Vagina (tissue), 2 donors: ENCODE measurements around the gene PGLYRP4. TPM values are rescaled to one million over a fixed set of nuclear protein-coding genes. Genes with fewer than 3 reads are reported as not detected.
"Not testable (repeated sequence)": the region's sequence is repeated elsewhere in the genome, so short reads cannot be mapped to it uniquely, and the experiment has no call there.

ENCODE experiments used
- DNase-seq, 2 donors: peaks; one replicate each; pipeline ENCODE4 v3.0.0-alpha.2; 2017; ENCODE audit errors: extremely low spot score in 2 of 2
- H3K27ac ChIP-seq: fragments of 200-600 bp; sonication (generic); one replicate; pipeline ENCODE4 v1.5.1; 2019
- H3K27me3 ChIP-seq: fragments of 200-600 bp; sonication (generic); one replicate; pipeline ENCODE4 v1.5.1; 2019
- H3K36me3 ChIP-seq, 2 donors: fragments of 200-600 bp; sonication (generic); one replicate each; pipeline ENCODE4 v1.5.1; 2017 to 2019
- H3K4me1 ChIP-seq: fragments of 200-600 bp; sonication (generic); one replicate; pipeline ENCODE4 v1.5.1; 2019
- H3K4me3 ChIP-seq, 2 donors: fragments of 200-600 bp; sonication (generic); 1 replicate in 1 of 2; 2 replicates in 1 of 2; pipeline ENCODE4 v1.5.1; 2016 to 2019
- H3K9me3 ChIP-seq: fragments of 200-600 bp; sonication (generic); one replicate; pipeline ENCODE4 v1.5.1; 2019
- POLR2A ChIP-seq, 2 donors: fragments of 450-650 bp; IDR thresholded peaks; one replicate each; pipeline ENCODE4 v1.6.1; 2017; ENCODE audit warnings: antibody characterized with exemption in 2 of 2, mild to moderate bottlenecking in 2 of 2, moderate library complexity in 2 of 2
- POLR2AphosphoS5 ChIP-seq, 2 donors: sonication (generic); formaldehyde crosslinking; IDR thresholded peaks; one replicate each; pipeline ENCODE4 v1.9.0; 2017; ENCODE audit warnings: antibody characterized with exemption in 2 of 2, mild to moderate bottlenecking in 2 of 2, low read depth in 1 of 2; ENCODE audit not compliant: insufficient read depth in 1 of 2
- intact Hi-C: fragments of 100-400 bp; cut with DNase I; formaldehyde crosslinking; loops from one replicate; pipeline ENCODE4 v1.15.1; 2023
- total RNA-seq: library from RNA; depleted of rRNA; stranded (reverse); fragments of >200 nt; gene quantifications from one replicate; pipeline ENCODE4 v1.2.3, GENCODE V29; 2016
- TF ChIP-seq, protein P1 (sequence below), 3 experiments: fragments of 450-650 bp in 2 of 3; fragments of 200-600 bp in 1 of 3; sonication (generic) in 1 of 3; IDR thresholded peaks; one replicate each; pipeline ENCODE4 v1.5.1; 2017 to 2019; ENCODE audit warnings: antibody characterized with exemption in 3 of 3, mild to moderate bottlenecking in 2 of 3, moderate library complexity in 2 of 3

PGLYRP4 gene
- total RNA-seq, 1 donor from 2014 or later, result 3.9 TPM

DNA sequence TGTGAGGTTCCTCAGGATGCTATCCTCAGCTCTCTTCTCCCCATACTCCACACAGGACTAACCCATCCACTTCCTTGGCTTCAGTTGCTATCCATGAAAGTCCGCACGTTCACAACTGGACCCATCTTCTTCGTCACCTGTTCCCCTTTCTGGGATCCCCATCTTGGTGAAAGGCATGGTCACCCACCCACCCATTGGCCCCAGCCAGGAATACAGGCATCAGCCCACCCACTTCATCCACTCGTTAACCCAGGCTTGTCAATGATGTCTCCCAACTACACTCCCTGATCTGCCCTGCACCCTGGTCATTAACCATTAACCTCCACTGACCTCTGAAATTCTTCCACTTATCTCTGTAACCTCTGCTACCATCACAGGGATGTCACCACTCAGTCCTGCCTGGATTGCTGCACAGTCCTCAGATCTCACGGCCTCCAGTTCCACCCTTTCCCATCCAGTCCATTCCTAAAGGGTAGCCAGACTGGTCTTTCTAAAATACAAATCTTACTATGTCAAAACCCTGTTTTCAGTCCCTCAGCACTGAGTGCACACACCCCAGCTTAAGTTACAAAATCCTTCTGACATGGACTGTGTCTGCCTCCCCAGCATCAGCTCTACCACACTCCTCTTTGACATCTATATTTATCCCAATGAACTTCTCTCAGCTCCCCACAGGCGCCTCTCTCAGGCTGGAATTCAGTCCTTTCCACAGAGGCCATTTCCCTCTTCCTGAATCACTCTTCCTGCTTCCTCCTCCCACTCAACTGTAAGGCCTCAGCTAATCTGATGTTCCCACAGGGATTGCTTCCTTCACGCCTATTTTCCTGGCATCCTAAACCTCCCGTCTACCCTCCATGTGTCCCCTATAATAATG is 10.4 kb downstream of the PGLYRP4 start:
- Histone ChIP-seq H3K27me3 (no peaks in the 10 kb centered on the region), H3K27ac (no peak overlapping the region), H3K9me3 (no peaks in the 10 kb centered on the region), H3K4me1 (no peaks in the 10 kb centered on the region), H3K4me3 (no peak overlapping the region), H3K36me3 (no peaks in the 10 kb centered on the region)
- intact Hi-C loops, result no loop called here
- peak in 1 of 2 donors; percentile 42 for DNase-seq
- TF ChIP-seq, protein P1, sequence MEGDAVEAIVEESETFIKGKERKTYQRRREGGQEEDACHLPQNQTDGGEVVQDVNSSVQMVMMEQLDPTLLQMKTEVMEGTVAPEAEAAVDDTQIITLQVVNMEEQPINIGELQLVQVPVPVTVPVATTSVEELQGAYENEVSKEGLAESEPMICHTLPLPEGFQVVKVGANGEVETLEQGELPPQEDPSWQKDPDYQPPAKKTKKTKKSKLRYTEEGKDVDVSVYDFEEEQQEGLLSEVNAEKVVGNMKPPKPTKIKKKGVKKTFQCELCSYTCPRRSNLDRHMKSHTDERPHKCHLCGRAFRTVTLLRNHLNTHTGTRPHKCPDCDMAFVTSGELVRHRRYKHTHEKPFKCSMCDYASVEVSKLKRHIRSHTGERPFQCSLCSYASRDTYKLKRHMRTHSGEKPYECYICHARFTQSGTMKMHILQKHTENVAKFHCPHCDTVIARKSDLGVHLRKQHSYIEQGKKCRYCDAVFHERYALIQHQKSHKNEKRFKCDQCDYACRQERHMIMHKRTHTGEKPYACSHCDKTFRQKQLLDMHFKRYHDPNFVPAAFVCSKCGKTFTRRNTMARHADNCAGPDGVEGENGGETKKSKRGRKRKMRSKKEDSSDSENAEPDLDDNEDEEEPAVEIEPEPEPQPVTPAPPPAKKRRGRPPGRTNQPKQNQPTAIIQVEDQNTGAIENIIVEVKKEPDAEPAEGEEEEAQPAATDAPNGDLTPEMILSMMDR (IDR thresholded peaks at IDR 0.05), result no peak

DNA sequence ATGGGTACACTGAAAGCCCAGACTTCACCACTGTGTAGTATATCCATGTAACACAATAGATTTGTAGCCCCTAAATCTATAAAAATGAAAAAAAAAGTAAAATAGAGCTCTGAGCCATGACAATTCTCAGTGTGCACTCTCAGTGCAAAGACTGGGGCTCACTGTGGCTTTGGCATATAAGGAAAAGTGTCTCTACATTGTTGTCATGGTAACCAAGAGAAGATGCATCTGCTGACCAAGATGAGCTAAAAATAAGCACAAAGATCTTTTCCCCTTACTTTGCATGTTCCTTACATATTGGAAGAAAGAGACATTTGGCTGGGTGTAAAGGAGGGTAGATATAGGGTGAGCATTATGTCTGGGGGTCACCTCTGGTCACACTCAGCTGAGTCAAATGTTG is 12.0 kb downstream of the PGLYRP4 start:
- H3K9me3 ChIP-seq, result no peaks in the 10 kb centered on the region
- no peak overlapping the region for H3K27ac ChIP-seq
- peak in 1 of 2 donors; percentile 25 for DNase-seq
- no peaks in the 10 kb centered on the region for H3K36me3 ChIP-seq
- H3K27me3 ChIP-seq, result no peaks in the 10 kb centered on the region
- intact Hi-C loops, result no loop called here
- no peaks in the 10 kb centered on the region for H3K4me1 ChIP-seq
- H3K4me3 ChIP-seq, result no peak overlapping the region
- TF ChIP-seq, protein P1 (IDR thresholded peaks at IDR 0.05), result no peak
- no peak for TF ChIP-seq POLR2AphosphoS5 (IDR thresholded peaks at IDR 0.05; ENCODE audit: insufficient read depth in 1 of 2, low read depth in 1 of 2)
- TF ChIP-seq POLR2A (IDR thresholded peaks at IDR 0.05), result no peak

DNA sequence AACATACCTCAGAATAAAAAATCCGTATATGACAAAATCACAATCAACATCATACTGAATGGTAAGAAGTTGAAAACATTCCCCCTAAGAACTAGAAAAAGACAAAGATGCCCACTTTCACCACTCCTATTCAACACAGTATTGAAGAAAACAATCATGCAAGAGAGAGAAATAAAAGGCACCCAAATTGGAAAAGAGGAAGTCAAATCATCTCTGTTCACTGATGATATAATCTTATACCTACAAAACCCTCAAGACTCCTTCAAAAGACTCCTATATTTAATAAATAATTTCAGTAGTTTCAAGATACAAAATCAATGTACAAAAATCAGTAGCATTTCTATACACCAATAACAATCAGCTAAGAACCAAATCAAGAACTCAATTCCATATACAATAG is 14.7 kb downstream of the PGLYRP4 start:
- Histone ChIP-seq H3K27ac (no peak overlapping the region), H3K9me3 (no peaks in the 10 kb centered on the region), H3K36me3 (no peaks in the 10 kb centered on the region), H3K4me1 (no peaks in the 10 kb centered on the region), H3K27me3 (no peaks in the 10 kb centered on the region), H3K4me3 (no peak overlapping the region)
- no peak for DNase-seq
- intact Hi-C loops, result no loop called here
- TF ChIP-seq POLR2AphosphoS5 (IDR thresholded peaks at IDR 0.05; ENCODE audit: insufficient read depth in 1 of 2, low read depth in 1 of 2) (no peak), POLR2A (IDR thresholded peaks at IDR 0.05) (no peak)
- TF ChIP-seq, protein P1 (IDR thresholded peaks at IDR 0.05), result no peak

DNA sequence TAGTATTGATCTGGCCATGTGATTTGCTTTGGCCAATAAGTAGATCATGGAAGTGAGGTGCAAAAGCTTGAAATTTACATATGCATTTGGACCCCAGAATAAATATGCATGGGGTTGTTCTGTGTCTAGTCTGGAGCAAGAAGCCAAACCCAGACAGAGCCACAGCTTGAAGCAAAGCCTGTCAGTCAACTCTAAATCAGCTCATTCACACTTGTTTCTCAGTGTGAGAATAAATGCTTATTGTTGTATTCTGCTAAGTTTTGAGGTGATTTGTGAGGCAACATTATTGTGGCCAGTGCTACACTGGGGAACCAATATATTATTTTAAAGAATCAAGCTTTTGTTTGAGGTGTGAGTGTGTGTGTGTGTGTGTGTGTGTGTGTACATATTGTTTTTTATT is 23.7 kb downstream of the PGLYRP4 start:
- Histone ChIP-seq H3K27me3 (no peaks in the 10 kb centered on the region), H3K27ac (no peak overlapping the region), H3K36me3 (no peaks in the 10 kb centered on the region), H3K4me3 (no peak overlapping the region), H3K4me1 (no peaks in the 10 kb centered on the region), H3K9me3 (no peaks in the 10 kb centered on the region)
- no peak for DNase-seq
- TF ChIP-seq POLR2A (IDR thresholded peaks at IDR 0.05) (no peak), POLR2AphosphoS5 (IDR thresholded peaks at IDR 0.05; ENCODE audit: insufficient read depth in 1 of 2, low read depth in 1 of 2) (no peak)
- TF ChIP-seq, protein P1 (IDR thresholded peaks at IDR 0.05), result no peak
- intact Hi-C loops, result no loop called here

DNA sequence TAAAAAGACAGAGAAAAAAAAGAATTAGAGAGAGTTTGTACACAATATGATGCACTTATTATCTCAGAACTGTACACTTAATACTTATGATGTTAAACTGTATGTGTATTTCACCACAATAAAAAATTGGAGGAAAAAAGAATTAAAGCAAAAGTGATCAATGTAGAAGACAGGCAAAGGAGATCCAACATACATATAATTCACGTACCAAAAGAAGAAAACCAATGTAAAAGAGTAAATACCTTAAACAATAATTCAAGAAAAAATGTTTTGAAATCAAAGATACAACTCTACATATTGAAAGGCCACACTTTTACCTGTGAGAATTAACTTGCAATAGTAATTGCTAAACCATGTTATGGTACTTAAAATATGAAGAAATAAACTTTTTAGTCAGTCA is 26.1 kb downstream of the PGLYRP4 start:
- no peak for DNase-seq
- H3K9me3 ChIP-seq, result no peaks in the 10 kb centered on the region
- no peaks in the 10 kb centered on the region for H3K27me3 ChIP-seq

DNA sequence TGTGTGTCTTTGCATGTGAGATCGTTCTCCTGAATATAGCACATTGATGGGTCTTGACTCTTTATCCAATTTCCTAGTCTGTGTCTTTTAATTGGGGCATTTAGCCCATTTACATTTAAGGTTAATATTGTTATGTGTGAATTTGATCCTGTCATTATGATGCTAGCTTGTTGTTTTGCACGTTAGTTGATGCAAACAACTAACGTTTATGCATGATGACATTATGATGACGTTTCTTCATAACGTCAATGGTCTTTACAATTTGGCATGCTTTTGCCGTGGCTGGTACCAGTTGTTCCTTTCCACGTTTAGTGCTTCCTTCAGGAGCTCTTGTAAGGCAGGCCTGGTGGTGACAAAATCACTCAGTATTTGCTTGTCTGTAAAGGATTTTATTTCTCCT is 30.5 kb downstream of the PGLYRP4 start:
- H3K27me3 ChIP-seq, DNase-seq, H3K36me3 ChIP-seq, H3K4me1 ChIP-seq, H3K27ac ChIP-seq, intact Hi-C loops, H3K9me3 ChIP-seq, H3K4me3 ChIP-seq: not testable (repeated sequence)

More for the DNA sequence above, 26.1 kb downstream of the PGLYRP4 start:
- Histone ChIP-seq H3K4me1 (no peaks in the 10 kb centered on the region), H3K27ac (no peak overlapping the region), H3K36me3 (no peaks in the 10 kb centered on the region), H3K4me3 (no peak overlapping the region)
- intact Hi-C loops, result no loop called here
- TF ChIP-seq POLR2AphosphoS5 (IDR thresholded peaks at IDR 0.05; ENCODE audit: insufficient read depth in 1 of 2, low read depth in 1 of 2), result no peak
- no peak for TF ChIP-seq POLR2A (IDR thresholded peaks at IDR 0.05)
- TF ChIP-seq, protein P1 (IDR thresholded peaks at IDR 0.05), result no peak

DNA sequence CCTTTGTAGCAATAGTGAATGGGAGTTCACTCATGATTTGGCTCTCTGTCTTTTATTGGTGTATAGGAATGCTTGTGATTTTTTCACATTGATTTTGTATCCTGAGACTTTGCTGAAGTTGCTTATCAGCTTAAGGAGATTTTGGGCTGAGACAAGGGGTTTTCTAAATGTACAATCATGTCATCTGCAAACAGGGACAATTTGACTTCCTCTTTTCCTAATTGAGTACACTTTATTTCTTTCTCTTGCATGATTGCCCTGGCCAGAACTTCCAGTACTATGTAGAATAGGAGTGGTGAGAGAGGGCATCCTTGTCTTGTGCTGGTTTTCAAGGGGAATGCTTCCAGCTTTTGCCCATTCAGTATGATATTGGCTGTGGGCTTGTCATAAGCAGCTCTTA is 32.6 kb downstream of the PGLYRP4 start:
- H3K27ac ChIP-seq, H3K9me3 ChIP-seq, DNase-seq, intact Hi-C loops, H3K36me3 ChIP-seq, H3K4me1 ChIP-seq, H3K27me3 ChIP-seq, H3K4me3 ChIP-seq: not testable (repeated sequence)

DNA sequence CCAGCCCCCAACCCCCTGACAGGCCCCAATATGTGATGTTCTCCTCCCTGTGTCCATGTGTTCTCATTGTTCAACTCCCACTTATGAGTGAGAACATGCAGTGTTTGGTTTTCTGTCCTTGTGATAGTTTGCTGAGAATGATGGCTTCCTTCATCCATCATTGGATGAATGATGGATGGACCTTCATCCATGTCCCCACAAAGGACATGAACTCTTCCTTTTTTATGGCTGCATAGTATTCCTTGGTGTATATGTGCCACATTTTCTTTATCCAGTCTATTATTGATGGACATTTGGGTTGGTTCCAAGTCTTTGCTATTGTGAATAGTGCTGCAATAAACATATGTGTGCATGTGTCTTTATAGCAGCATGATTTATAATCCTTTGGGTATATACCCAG is 34.3 kb downstream of the PGLYRP4 start:
- H3K27me3 ChIP-seq, H3K4me3 ChIP-seq, DNase-seq, H3K9me3 ChIP-seq, H3K36me3 ChIP-seq, intact Hi-C loops, H3K27ac ChIP-seq, H3K4me1 ChIP-seq: not testable (repeated sequence)
